ENCODE measurements around the gene RNF224.

Gene RNF224

DNA sequence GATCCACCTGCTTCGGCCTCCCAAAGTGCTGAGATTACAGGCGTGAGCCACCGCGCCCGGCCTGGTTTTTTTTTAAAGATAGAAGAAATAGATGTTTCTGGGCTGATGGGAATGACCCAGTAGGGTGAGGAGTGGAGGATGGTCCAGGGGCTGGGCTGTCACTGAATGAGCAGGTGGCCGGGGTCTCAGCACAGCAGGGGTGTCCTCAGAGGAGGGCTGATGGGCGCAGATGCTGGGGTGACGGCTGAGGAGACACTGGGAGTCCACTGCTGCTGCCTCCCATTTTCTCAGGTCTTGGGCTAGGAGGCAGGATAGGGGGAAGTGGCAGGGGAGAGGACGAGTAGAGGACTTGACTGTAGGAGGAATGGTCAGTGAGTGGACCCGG, 47.9 kb downstream of the RNF224 start:
- TF ChIP-seq, protein P1, sequence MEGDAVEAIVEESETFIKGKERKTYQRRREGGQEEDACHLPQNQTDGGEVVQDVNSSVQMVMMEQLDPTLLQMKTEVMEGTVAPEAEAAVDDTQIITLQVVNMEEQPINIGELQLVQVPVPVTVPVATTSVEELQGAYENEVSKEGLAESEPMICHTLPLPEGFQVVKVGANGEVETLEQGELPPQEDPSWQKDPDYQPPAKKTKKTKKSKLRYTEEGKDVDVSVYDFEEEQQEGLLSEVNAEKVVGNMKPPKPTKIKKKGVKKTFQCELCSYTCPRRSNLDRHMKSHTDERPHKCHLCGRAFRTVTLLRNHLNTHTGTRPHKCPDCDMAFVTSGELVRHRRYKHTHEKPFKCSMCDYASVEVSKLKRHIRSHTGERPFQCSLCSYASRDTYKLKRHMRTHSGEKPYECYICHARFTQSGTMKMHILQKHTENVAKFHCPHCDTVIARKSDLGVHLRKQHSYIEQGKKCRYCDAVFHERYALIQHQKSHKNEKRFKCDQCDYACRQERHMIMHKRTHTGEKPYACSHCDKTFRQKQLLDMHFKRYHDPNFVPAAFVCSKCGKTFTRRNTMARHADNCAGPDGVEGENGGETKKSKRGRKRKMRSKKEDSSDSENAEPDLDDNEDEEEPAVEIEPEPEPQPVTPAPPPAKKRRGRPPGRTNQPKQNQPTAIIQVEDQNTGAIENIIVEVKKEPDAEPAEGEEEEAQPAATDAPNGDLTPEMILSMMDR (conservative IDR thresholded peaks at IDR 0.05; ENCODE audit: control insufficient read depth, insufficient read depth, low read depth, low read length): no peak
- no peak for DNase-seq (ENCODE audit: low read depth)
- no peak overlapping the region for H3K4me3 ChIP-seq (ENCODE audit: control insufficient read depth, low read depth, low read length)

DNA sequence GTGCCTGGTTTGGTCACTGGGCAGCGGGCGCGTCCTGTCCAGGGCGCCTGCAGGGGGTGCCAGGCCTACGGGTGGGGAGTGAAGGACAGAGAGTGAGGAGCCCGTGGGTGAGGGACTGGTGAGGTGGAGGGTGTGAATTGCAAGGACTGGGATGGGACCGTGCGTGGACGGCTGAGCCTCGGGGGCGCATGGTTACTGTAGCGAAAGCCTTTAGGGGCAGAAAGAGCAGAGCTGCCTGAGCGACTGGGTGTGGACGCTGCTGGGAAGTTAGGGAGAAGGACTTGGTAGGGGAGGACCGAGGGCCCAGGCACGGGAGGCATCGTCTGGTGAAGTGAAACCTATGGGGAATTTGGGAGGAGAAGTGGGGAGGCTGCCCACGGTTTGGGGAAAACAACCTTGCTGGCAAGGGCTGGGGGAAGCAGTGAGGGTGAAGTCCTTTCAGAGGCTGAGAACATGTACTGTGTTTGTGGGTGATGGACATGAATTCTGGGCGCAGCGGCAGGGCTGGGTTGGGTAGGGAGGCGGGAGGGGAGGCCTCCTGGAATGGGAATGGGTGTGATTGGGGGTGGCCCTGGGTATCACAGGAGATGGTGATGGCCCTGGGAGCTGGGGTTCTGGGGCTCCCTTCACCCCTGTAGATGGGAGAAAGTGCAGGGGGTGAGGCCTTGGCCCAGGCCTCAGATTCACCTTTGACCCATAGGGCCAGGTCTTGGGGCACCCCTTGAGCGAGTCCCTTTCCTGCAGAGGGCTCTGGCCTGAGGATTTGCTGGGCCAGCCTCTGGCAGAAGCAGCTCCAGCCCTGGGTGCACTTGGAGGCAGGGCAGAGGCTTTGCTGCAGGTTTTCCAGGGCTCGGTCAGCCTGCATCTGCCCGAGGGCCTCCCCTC, 48.5 kb downstream of the RNF224 start:
- TF ChIP-seq, protein P1 (conservative IDR thresholded peaks at IDR 0.05; ENCODE audit: control insufficient read depth, insufficient read depth, low read depth, low read length): no peak
- H3K4me3 ChIP-seq (ENCODE audit: control insufficient read depth, low read depth, low read length): no peak overlapping the region
- no peak for DNase-seq (ENCODE audit: low read depth)

DNA sequence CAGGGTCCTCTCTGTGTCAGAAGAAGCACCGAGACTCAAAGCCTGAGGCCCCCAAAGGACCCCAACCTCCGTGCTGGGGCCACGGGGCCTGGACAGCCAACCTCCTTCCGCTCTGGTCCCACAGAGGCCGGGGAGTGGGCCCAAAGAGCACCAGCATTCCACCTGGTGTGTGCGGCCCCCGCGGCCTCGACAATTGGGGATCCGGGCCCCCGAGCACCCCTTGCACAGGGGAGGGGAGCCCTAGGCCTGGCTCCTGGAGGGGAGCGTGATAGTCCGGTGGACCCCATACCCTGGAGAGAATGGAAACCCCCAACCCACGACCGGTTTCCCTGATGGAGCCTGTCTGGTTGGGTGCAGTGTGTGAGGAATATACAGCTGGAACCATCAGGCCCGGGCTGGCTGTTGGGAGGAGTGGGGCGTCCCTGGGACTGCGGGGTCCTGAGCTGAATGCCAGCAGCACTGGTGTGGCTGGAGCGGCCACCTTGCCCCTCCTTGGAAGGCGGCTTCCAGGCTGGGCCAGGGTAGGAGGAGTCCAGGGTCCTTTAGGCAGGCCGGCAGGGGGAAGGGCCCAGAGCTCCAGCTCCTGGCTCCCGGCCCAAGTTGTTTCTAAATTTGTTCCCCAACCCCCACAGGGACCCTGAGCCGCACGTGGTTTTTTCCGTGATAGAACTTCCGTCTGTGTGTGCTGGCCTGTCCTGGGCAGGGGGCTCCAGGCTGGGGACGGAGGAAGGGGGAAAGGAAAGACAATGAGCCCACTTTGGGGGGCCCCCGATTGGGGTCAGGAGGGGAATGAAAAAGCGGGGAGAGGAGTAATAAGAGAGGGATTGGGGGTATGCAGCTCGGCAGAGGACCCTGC, 49.4 kb downstream of the RNF224 start:
- TF ChIP-seq, protein P1 (conservative IDR thresholded peaks at IDR 0.05; ENCODE audit: control insufficient read depth, insufficient read depth, low read depth, low read length): no peak
- peak; percentile 51 for DNase-seq (ENCODE audit: low read depth)
- H3K4me3 ChIP-seq (ENCODE audit: control insufficient read depth, low read depth, low read length): peak overlapping the region; percentile 63

DNA sequence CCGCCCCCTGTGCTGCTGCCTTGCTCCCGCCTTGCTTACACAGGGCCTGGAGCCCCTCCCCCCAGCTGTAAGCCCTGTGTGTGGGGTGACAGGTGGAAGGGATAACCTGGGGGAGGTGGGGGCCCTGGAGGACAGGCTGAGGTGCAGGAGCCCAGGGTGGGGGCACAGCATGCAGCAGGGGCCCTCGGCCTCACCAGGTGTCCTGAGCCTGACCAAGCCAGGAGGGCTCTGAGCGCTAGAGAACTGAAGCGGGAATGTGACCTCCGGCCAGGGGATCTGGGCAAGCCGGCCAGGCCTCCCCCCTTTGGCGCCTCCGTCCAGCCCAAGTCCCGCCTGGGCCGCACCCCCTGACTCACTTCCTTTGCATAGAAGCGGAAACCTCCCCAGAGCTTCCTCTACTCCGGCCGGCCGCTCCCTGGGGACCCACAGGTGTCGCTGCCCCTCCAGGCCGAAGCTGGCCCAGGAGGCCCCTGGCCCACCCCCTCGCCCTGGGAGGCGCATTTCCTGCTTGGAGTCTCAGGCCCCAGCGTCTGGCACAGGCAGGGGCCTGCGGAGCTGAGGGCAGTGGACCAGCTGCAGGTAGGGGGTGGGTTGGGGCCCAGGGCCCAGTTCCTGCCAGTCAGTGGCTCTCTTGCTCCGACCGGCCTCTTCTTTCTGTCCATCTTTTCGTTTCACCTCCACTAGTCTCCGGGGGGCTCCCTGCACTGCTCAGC, 50.2 kb downstream of the RNF224 start, which contains the start of gene TOR4A:
TOR4A (plus strand) TSS at position 398 of the 713 bp plus-strand sequence. CDS start 964 bp downstream, outside the sequence.
- DNase-seq (ENCODE audit: low read depth): peak; percentile 78
- TF ChIP-seq, protein P1 (conservative IDR thresholded peaks at IDR 0.05; ENCODE audit: control insufficient read depth, insufficient read depth, low read depth, low read length): no peak
- peak within 1 kb of the TSS; percentile 63 for H3K4me3 ChIP-seq (ENCODE audit: control insufficient read depth, low read depth, low read length)

DNA sequence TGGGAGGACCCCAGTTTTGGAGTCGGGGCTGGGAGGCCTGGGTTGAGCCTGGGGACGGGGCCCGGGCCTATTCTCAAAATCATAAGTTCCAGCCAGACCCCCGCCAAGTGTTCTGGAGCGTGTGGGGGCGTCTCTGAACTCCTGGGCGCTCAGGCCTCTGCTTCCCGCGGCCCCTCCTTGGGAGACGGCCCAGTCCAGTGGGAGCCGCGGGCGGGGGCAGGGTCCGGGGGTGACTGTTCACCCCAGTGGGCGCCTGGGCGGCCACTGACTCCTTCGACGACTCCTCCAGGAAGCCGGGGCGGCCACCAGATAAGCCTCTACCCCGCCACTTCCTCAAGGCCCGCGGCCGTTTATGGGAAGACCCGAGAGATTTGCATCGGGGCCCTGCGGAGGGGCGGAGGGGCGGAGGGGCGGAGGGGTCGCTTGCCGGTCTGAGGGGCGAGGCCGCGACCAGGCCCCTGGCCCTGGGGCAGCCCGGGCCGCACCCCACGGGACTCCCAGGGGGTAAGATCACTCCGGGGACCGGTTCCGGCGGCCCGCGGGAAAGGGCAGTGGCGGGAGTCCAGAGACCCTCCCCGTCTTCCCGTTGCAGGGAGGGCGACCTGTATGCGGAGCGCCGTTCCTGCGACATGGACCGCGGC, 50.9 kb downstream of the RNF224 start:
- peak overlapping the region; percentile 63 for H3K4me3 ChIP-seq (ENCODE audit: control insufficient read depth, low read depth, low read length)
- DNase-seq (ENCODE audit: low read depth): no peak
- TF ChIP-seq, protein P1 (conservative IDR thresholded peaks at IDR 0.05; ENCODE audit: control insufficient read depth, insufficient read depth, low read depth, low read length): no peak

Data from fibroblast of mammary gland (primary cell).